ENCODE results near the gene TMEM156.

TMEM156 gene

GRCh38 chr4:38952017-38952416, 80.2 kb downstream of the TMEM156 start:
- H3K4me3 ChIP-seq (replicated peaks; ENCODE audit: low read depth, low read length): no peak overlapping the region
- DNase-seq (ENCODE audit: extremely low read depth, low read depth): no peak
- no peak for TF ChIP-seq CTCF (IDR thresholded peaks at IDR 0.05; ENCODE audit: low read depth, low read length, missing control alignments)

- no peak for TF ChIP-seq CTCF (IDR thresholded peaks at IDR 0.05; ENCODE audit: low read depth, low read length, missing control alignments)
- DNase-seq (ENCODE audit: extremely low read depth, low read depth): no peak
- H3K4me3 ChIP-seq (replicated peaks; ENCODE audit: low read depth, low read length): no peak overlapping the region
These were observed 80.6 kb downstream of the TMEM156 start for GRCh38 chr4:38951598-38951997.

GRCh38 chr4:38950734-38951133, 81.5 kb downstream of the TMEM156 start:
- TF ChIP-seq CTCF (IDR thresholded peaks at IDR 0.05; ENCODE audit: low read depth, low read length, missing control alignments): no peak
- no peak for DNase-seq (ENCODE audit: extremely low read depth, low read depth)

GRCh38 chr4:38950159-38950558, 82.0 kb downstream of the TMEM156 start:
- TF ChIP-seq CTCF (IDR thresholded peaks at IDR 0.05; ENCODE audit: low read depth, low read length, missing control alignments): no peak
- no peak for DNase-seq (ENCODE audit: extremely low read depth, low read depth)
- H3K4me3 ChIP-seq (replicated peaks; ENCODE audit: low read depth, low read length): no peak overlapping the region

More at GRCh38 chr4:38950734-38951133, 81.5 kb downstream of the TMEM156 start:
- no peak overlapping the region for H3K4me3 ChIP-seq (replicated peaks; ENCODE audit: low read depth, low read length)

- DNase-seq (ENCODE audit: extremely low read depth, low read depth): no peak
- no peak overlapping the region for H3K4me3 ChIP-seq (replicated peaks; ENCODE audit: low read depth, low read length)
- no peak for TF ChIP-seq CTCF (IDR thresholded peaks at IDR 0.05; ENCODE audit: low read depth, low read length, missing control alignments)
These were observed 82.7 kb downstream of the TMEM156 start for GRCh38 chr4:38949411-38950051.

- no peak for TF ChIP-seq CTCF (IDR thresholded peaks at IDR 0.05; ENCODE audit: low read depth, low read length, missing control alignments)
- peak; percentile 38 for DNase-seq (ENCODE audit: extremely low read depth, low read depth)
- no peak overlapping the region for H3K4me3 ChIP-seq (replicated peaks; ENCODE audit: low read depth, low read length)
These were observed 83.7 kb downstream of the TMEM156 start for GRCh38 chr4:38948551-38948950.

- no peak for TF ChIP-seq CTCF (IDR thresholded peaks at IDR 0.05; ENCODE audit: low read depth, low read length, missing control alignments)
- no peak for DNase-seq (ENCODE audit: extremely low read depth, low read depth)
- H3K4me3 ChIP-seq (replicated peaks; ENCODE audit: low read depth, low read length): no peak overlapping the region
These were observed 85.3 kb downstream of the TMEM156 start for GRCh38 chr4:38946919-38947318.
